GM21786 (cell line): ENCODE measurements around the gene KRTAP10-7.
"Not testable (repeated sequence)": the region's sequence is repeated elsewhere in the genome, so short reads cannot be mapped to it uniquely, and the experiment has no call there.

ENCODE experiments used
- ATAC-seq: cut with Tn5 transposase; IDR thresholded peaks from one replicate; pipeline ENCODE4 v1.9.1; 2021; ENCODE audit not compliant: unreplicated experiment

The KRTAP10-7 gene

GRCh38 chr21:44610157-44610843, 9.9 kb downstream of the KRTAP10-7 start:
- not testable (repeated sequence) for ATAC-seq

- no peak for ATAC-seq
These were observed 11.2 kb downstream of the KRTAP10-7 start for GRCh38 chr21:44611551-44611950.

- no peak for ATAC-seq
These were observed 11.7 kb downstream of the KRTAP10-7 start, which contains the start of gene KRTAP10-8 for GRCh38 chr21:44612029-44612486. TSS of gene KRTAP10-8 (plus strand) at chr21:44612079. CDS start at chr21:44612101, 22 bp downstream.

- no peak for ATAC-seq
These were observed 12.4 kb downstream of the KRTAP10-7 start for GRCh38 chr21:44612669-44613229.

GRCh38 chr21:44613386-44614155, 13.2 kb downstream of the KRTAP10-7 start:
- ATAC-seq, result no peak

- ATAC-seq, result no peak
These were observed 13.8 kb downstream of the KRTAP10-7 start for GRCh38 chr21:44614161-44614631.

GRCh38 chr21:44614961-44615391, 14.6 kb downstream of the KRTAP10-7 start:
- no peak for ATAC-seq

GRCh38 chr21:44615466-44615865, 15.1 kb downstream of the KRTAP10-7 start:
- ATAC-seq, result no peak

- no peak for ATAC-seq
These were observed 15.7 kb downstream of the KRTAP10-7 start for GRCh38 chr21:44615911-44616590.

- ATAC-seq, result no peak
These were observed 16.2 kb downstream of the KRTAP10-7 start for GRCh38 chr21:44616591-44616926.

- no peak for ATAC-seq
These were observed 16.7 kb downstream of the KRTAP10-7 start for GRCh38 chr21:44617071-44617501.

- no peak for ATAC-seq
These were observed 18.1 kb downstream of the KRTAP10-7 start for GRCh38 chr21:44618504-44618903.

GRCh38 chr21:44618909-44619308, 18.5 kb downstream of the KRTAP10-7 start:
- no peak for ATAC-seq

- ATAC-seq, result no peak
These were observed 19.5 kb downstream of the KRTAP10-7 start for GRCh38 chr21:44619886-44620285.

GRCh38 chr21:44623575-44623974, 23.2 kb downstream of the KRTAP10-7 start:
- ATAC-seq, result no peak

GRCh38 chr21:44625756-44626155, 25.4 kb downstream of the KRTAP10-7 start:
- ATAC-seq, result no peak

- ATAC-seq, result no peak
These were observed 25.9 kb downstream of the KRTAP10-7 start for GRCh38 chr21:44626262-44626661.

- no peak for ATAC-seq
These were observed 26.3 kb downstream of the KRTAP10-7 start, which contains the start of gene KRTAP10-9 for GRCh38 chr21:44626673-44627143. TSS of gene KRTAP10-9 (plus strand) at chr21:44627093. CDS start at chr21:44627172, 79 bp downstream.

GRCh38 chr21:44627181-44627822, 26.9 kb downstream of the KRTAP10-7 start:
- not testable (repeated sequence) for ATAC-seq

GRCh38 chr21:44627831-44628233, 27.4 kb downstream of the KRTAP10-7 start:
- ATAC-seq, result not testable (repeated sequence)
